ENCODE measurements around the gene ATP11B.

Gene ATP11B

DNA sequence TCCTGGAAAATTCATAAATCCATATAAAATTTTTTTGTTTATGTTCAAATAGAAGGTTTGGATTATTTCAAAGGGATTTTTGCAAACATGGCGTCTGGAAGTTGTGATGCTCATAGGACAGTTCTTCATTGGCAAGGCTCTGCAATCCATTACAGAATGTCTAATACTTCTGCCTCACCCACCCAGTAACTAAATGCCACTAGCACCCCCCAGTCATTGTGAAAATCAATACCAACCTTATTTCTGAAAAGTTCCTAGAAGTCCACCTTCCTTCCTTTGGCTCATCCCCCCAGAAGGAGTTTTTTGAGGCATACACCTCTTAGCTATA is 17.9 kb downstream of the ATP11B start:
- H3F3A ChIP-seq (ENCODE audit: control insufficient read depth, insufficient read depth) = no peaks in the 10 kb centered on the region
- H3K4me2 ChIP-seq (ENCODE audit: low read length) = no peak overlapping the region
- peaks cover 12% of the 10 kb centered on the region; the same call in 1 of the 2 replicates for H4K20me1 ChIP-seq (ENCODE audit: control insufficient read depth, insufficient read depth, low read depth, low read length)
- no peaks in the 10 kb centered on the region for H3K36me3 ChIP-seq (ENCODE audit: control insufficient read depth, low read length)
- H3K9me2 ChIP-seq (replicated peaks; ENCODE audit: control insufficient read depth, low read length) = no peaks in the 10 kb centered on the region
- H3K27me3 ChIP-seq (ENCODE audit: control insufficient read depth, low read length) = no peaks in the 10 kb centered on the region
- TF ChIP-seq, protein P1, sequence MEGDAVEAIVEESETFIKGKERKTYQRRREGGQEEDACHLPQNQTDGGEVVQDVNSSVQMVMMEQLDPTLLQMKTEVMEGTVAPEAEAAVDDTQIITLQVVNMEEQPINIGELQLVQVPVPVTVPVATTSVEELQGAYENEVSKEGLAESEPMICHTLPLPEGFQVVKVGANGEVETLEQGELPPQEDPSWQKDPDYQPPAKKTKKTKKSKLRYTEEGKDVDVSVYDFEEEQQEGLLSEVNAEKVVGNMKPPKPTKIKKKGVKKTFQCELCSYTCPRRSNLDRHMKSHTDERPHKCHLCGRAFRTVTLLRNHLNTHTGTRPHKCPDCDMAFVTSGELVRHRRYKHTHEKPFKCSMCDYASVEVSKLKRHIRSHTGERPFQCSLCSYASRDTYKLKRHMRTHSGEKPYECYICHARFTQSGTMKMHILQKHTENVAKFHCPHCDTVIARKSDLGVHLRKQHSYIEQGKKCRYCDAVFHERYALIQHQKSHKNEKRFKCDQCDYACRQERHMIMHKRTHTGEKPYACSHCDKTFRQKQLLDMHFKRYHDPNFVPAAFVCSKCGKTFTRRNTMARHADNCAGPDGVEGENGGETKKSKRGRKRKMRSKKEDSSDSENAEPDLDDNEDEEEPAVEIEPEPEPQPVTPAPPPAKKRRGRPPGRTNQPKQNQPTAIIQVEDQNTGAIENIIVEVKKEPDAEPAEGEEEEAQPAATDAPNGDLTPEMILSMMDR (IDR thresholded peaks at IDR 0.05; ENCODE audit: low read depth, low read length, poor library complexity, severe bottlenecking) = no peak
- TF ChIP-seq EZH2phosphoT487 (IDR thresholded peaks at IDR 0.05; ENCODE audit: borderline replicate concordance, low read length) = no peak
- no peak overlapping the region for H3K4me3 ChIP-seq (ENCODE audit: low read length)
- no peaks in the 10 kb centered on the region for H3K9me3 ChIP-seq (ENCODE audit: control insufficient read depth, insufficient read depth, low read length)
- peaks cover 89% of the 10 kb centered on the region for H3K79me2 ChIP-seq (ENCODE audit: control insufficient read depth, low read length)
- no peaks in the 10 kb centered on the region for H3K4me1 ChIP-seq (ENCODE audit: control insufficient read depth, low read length)
- no peak overlapping the region for H3K27ac ChIP-seq (ENCODE audit: low read depth, low read length)

DNA sequence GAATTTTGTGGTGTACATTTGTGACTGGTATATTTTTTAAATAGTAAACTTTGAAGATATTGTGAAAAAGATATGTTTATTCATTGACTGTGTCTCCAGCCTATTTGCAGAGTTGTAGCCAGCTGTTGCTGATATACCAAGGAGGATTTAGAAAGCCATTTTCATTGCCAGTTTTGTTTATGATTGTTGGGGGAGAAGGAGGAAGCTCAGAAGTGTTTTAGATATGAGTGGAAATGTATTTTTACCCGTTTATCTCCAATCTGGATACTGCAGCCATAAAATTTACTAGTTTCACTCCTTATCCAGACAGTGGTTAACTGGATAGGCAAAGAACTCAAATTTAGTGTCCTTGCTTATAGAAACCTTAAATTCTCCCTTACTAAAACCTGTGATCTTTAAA is 18.8 kb downstream of the ATP11B start:
- Histone ChIP-seq H3K4me3 (ENCODE audit: low read length) (no peak overlapping the region), H3K27me3 (ENCODE audit: control insufficient read depth, low read length) (no peaks in the 10 kb centered on the region), H3K9me2 (replicated peaks; ENCODE audit: control insufficient read depth, low read length) (no peaks in the 10 kb centered on the region), H3F3A (ENCODE audit: control insufficient read depth, insufficient read depth) (no peaks in the 10 kb centered on the region), H3K79me2 (ENCODE audit: control insufficient read depth, low read length) (peaks cover 88% of the 10 kb centered on the region), H3K9me3 (ENCODE audit: control insufficient read depth, insufficient read depth, low read length) (no peaks in the 10 kb centered on the region), H3K27ac (ENCODE audit: low read depth, low read length) (no peak overlapping the region), H3K4me1 (ENCODE audit: control insufficient read depth, low read length) (no peaks in the 10 kb centered on the region), H3K36me3 (ENCODE audit: control insufficient read depth, low read length) (no peaks in the 10 kb centered on the region), H4K20me1 (ENCODE audit: control insufficient read depth, insufficient read depth, low read depth, low read length) (0 out of 2 replicates have a peak, but pooled peaks cover 11% of the 10 kb centered on the region), H3K4me2 (ENCODE audit: low read length) (no peak overlapping the region)
- TF ChIP-seq, protein P1 (IDR thresholded peaks at IDR 0.05; ENCODE audit: low read depth, low read length, poor library complexity, severe bottlenecking) = no peak
- no peak for TF ChIP-seq EZH2phosphoT487 (IDR thresholded peaks at IDR 0.05; ENCODE audit: borderline replicate concordance, low read length)

DNA sequence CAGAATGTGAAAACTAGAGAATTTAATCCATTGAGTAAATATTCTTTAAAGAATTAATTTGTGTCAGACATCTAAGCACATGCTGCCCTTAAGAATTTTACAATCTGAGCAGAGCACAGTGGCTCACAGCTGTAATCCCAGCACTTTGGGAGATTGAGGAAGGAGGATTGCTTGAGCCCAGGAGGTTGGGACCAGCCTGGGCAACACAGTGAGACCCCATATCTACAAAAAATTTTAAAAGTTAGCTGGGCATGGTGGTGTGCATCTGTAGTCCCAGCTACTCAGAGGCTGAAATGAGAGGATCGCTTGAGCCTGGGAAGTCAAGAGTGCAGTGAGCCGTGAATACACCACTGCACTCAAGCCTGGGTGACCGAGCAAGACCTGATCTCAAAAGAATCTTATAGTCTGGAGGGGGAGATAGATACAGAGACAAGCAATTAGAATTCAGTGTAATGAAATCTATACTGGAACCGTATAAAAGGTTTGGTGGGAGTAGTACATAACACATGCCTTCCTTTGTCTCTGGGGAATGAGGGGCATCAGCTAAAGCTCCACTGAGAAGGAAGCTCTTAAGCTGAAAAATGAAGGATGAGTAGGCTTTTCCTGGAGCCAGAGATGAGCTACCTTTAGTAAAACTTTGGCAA is 21.2 kb downstream of the ATP11B start:
- Histone ChIP-seq H3K36me3 (ENCODE audit: control insufficient read depth, low read length) (no peaks in the 10 kb centered on the region), H3F3A (ENCODE audit: control insufficient read depth, insufficient read depth) (no peaks in the 10 kb centered on the region), H3K9me2 (replicated peaks; ENCODE audit: control insufficient read depth, low read length) (no peaks in the 10 kb centered on the region), H3K4me2 (ENCODE audit: low read length) (no peak overlapping the region), H3K4me3 (ENCODE audit: low read length) (no peak overlapping the region), H3K27me3 (ENCODE audit: control insufficient read depth, low read length) (no peaks in the 10 kb centered on the region), H3K4me1 (ENCODE audit: control insufficient read depth, low read length) (no peaks in the 10 kb centered on the region), H3K79me2 (ENCODE audit: control insufficient read depth, low read length) (peaks cover 86% of the 10 kb centered on the region), H4K20me1 (ENCODE audit: control insufficient read depth, insufficient read depth, low read depth, low read length) (0 out of 2 replicates have a peak, but pooled peaks cover 11% of the 10 kb centered on the region), H3K9me3 (ENCODE audit: control insufficient read depth, insufficient read depth, low read length) (no peaks in the 10 kb centered on the region), H3K27ac (ENCODE audit: low read depth, low read length) (no peak overlapping the region)
- TF ChIP-seq, protein P1 (IDR thresholded peaks at IDR 0.05; ENCODE audit: low read depth, low read length, poor library complexity, severe bottlenecking) = no peak
- TF ChIP-seq EZH2phosphoT487 (IDR thresholded peaks at IDR 0.05; ENCODE audit: borderline replicate concordance, low read length) = no peak
